GM19238 (cell line): ENCODE results near the gene TUB.

Source experiments
- DNase-seq: peaks from one replicate; pipeline ENCODE4 v3.0.0; 2011; ENCODE audit warnings: low spot score; ENCODE audit not compliant: insufficient read length

TUB gene

DNA sequence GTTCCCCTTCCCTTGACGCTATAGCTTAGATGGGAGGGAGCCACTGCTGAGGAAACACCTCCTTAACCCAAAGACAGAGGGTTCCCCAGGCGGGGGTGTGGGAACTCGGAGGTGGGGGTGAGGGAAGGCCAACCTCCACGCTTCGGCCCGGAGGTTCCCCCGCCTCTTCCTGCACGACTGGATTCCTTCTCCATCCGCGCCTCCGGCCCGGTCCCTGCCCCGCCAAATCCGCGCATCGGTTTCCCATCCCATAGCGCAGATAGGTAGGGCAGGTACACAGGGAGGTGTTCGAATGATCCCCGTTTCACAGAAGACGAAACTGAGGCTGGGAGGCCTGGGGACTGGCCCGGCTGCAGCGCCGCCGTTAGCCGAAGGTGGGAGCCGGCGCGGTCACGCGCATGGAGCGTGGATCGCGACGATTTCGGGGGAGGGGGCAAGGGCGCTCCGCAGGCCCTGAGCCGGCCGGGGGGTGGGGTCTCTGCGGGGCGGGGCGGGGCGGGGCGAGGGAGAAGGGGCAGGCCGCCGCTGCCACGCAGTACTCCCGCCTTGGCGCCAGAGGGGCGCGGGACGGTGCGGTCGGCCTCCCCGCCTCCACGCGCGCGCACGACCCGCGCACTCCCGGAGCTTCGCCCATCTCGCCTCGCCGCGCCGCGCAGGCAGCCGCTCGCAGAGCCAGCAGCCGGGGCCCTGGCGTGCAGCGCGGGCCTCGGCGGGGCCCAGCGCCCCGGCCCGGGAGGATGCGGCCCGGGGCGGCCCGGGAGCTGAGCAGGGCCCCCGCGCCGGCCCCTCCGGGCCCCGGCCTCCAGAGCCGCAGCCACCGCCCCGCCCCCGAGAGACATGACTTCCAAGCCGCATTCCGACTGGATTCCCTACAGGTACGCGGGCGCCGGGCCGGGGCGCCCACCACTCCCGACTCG is at the start of gene TUB:
TSS of gene TUB (plus strand) at position 538 of the 917 bp plus-strand sequence. CDS start at position 838, 300 bp downstream.
- no peak for DNase-seq

DNA sequence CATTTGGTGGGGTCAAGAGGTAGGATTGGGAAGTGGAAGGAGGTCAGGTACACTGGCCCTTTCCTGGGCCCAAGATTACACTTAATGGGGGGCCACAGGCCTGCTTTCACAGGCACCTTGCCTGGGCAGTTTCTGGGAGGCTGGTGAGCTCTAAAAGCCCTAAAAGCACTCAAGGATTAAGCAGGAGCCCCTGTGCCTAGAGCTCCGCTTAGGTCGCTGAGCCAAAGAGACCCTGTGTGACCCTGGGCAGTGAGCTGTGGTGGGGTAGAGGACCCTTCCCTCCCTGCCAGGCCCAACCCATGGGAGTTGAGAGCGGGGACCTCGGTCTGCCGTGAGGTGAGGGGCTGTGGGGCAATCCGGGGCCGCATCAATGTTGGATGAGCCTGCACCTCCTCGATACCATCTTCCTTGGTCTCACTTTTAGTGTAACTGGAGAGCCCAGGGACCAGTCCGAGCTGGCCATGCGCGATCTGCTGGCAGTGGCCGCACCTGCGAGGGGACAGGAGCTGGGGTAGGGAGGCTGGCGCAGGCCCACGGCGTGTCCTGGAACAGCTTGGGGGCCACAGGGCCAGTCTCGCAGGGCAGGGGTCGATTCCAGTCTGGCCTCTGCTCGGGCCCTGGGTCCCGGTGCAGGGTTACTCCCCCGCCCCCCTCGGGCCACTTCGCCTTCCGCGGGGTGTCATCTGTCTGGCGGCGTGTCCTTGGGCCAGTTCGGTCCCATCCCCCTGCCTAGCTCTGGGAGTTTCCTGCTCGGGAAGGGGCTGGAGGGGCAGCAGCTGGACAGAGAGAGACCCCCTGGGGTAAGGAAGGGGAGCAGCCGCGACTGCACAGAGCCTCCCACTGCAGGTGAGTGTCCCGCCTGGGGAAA is 49.5 kb upstream of the TUB start:
- DNase-seq, result no peak

- DNase-seq, result no peak
Measured at GRCh38 chr11:8032122-8032521, 48.9 kb upstream of the TUB start.

- DNase-seq, result no peak
Measured at GRCh38 chr11:8032576-8033304, 48.3 kb upstream of the TUB start.

GRCh38 chr11:8033305-8034105 is 47.5 kb upstream of the TUB start:
- DNase-seq, result peak; percentile 59

- no peak for DNase-seq
Measured at GRCh38 chr11:8034106-8034585, 46.9 kb upstream of the TUB start.

DNA sequence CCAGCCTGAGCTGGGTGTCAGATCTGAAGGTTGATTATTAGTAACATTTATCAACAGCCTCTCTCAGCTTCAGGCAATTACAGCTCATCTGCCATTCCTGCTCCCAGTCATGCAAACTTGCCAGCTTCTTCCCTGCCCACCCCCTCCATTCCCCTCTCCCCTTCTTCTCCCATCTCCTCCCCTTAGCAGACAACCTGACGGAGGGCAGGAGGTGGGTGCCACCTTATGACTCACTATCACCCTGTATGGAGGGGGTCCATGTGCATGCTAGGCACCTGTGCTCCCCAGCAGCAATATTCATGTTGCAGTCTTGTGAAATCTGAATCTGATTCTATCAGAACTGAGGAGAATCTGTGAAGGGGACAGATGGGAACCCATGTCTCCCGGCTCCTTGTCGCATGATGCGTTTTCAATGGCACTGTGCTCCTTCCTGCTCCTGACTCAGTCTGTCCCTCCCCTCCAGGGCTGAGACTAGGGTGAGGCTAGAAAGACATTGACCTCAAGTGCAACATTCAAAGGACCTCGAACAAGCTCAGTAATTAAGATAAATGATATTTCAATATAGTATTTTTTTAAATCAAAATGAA is 46.3 kb upstream of the TUB start:
- no peak for DNase-seq

- no peak for DNase-seq
Measured at GRCh38 chr11:8035200-8035855, 45.7 kb upstream of the TUB start.

GRCh38 chr11:8036002-8036802 is 44.8 kb upstream of the TUB start:
- DNase-seq, result no peak

DNA sequence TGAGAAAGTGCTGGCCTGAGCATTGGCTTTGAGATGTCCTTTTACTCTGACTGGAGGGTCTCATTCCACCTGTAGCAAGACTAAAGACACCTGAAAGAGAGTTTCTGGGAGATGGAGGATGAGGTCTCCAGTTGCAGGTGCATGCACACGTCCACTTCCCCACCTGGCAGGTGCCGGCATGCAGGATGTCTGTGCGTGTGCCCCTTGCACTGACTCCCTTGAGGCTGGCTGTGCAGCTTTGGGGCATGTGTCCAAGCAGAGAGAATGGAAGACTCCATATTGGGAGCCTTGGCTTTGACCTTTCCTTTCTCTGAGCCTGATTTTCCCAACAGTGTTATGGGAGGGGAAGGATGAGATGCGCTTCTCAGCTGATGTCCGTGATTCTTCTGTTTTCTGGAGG is 44.0 kb upstream of the TUB start:
- DNase-seq, result no peak

- DNase-seq, result no peak
Measured at GRCh38 chr11:8038393-8038792, 42.6 kb upstream of the TUB start.

GRCh38 chr11:8038811-8039529 is 42.0 kb upstream of the TUB start:
- DNase-seq, result no peak

GRCh38 chr11:8039530-8040260 is 41.3 kb upstream of the TUB start:
- DNase-seq, result no peak

DNA sequence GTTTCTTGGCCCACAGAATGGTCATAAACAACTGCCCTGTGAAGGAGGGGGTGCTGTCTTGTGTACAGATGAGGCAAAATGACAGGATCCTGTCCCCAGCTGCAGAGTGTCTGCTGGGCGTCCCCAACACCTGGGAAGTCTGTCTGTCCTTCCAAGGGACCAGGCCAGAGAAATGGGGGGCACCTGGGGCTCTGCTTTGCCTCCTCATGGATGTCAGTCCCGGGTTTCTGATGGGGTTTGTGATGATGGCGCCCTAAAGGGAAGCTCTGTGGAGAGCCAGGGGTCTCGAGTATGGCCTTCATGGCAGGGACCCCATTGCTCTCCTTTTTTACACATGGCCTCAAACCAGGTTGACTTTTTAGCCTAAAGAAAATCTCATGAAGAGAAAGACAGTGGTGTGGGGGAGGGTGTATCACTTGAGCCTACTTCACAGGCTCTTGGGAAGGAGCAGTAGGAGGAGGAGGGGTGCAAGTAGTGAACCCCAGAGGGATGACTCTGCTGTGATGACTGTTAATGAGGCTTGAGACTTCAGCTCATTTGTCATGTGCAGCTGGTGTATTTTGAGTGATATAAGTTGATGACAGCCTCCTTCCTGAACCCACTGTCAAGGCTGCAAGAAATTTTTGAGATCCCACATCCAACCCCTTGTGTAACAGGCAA is 40.6 kb upstream of the TUB start:
- DNase-seq, result no peak

DNA sequence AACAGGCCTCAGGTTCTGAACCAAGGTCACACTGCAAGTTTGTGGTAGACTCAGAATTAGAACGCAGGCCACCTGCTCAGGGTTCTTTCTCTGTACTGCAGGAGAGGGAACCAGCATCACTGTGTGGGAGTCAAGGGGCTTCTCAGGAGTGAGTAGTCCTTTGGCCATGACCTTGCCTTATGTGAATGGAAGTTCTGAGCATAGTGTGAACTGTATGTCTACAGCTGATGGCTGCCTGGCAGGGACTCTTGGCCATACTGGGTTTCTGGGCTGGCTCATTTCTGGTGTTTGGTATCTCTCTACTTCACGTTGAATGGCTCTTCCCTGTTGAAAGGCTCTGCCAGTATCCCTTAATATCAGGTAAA is 40.1 kb upstream of the TUB start:
- DNase-seq, result no peak

DNA sequence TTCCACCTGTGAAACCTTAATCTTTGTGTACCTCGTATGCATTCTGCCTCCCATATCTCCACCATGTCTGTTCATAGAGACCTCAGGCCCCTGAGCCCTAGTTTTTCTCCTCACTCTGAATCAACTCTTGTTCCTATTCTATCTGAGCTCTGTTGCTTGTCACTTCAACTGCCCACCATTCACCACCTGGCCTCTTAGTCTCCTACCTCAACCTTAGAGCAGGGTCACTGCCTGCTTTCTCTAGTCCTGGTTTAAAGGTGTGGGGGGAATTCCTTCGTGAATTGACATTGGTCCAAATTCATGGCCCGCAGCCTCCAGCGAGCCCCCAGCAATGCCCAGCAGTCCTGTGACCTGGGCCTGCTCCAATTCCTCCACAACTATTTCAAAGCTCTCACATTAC is 39.4 kb upstream of the TUB start:
- DNase-seq, result no peak

- no peak for DNase-seq
Measured at GRCh38 chr11:8043756-8044155, 37.3 kb upstream of the TUB start.
